Astrocyte of the hippocampus (primary cell): ENCODE data around the gene RGS8.

Experiments used
- DNase-seq: peaks from one replicate; pipeline ENCODE4 v3.0.0; 2011; ENCODE audit warnings: low read depth, low spot score

RGS8 gene

GRCh38 chr1:182639330-182639729, 45.1 kb downstream of the RGS8 start:
- no peak for DNase-seq

- no peak for DNase-seq
Measured at GRCh38 chr1:182637769-182638168, 46.6 kb downstream of the RGS8 start.

GRCh38 chr1:182635871-182636270, 48.5 kb downstream of the RGS8 start:
- DNase-seq: no peak
